Stimulated activated CD4-positive, alpha-beta T cell treated with anti-CD3 and anti-CD28 coated beads, Interleukin-1b, Interleukin-23, amount 100 ng/mL, for 24 hours (primary cell): ENCODE measurements around the gene MIPOL1.
A peak's percentile ranks its signal among the peaks of the same experiment; 100 is the strongest.
"Not testable (repeated sequence)": the region's sequence is repeated elsewhere in the genome, so short reads cannot be mapped to it uniquely, and the experiment has no call there.

Experiments
- DNase-seq, 4 experiments: peaks; one replicate each; pipeline ENCODE4 v3.0.0-alpha.2; 2020; ENCODE audit warnings: low read depth in 4 of 4, low spot score in 1 of 4

Gene MIPOL1, protein sequence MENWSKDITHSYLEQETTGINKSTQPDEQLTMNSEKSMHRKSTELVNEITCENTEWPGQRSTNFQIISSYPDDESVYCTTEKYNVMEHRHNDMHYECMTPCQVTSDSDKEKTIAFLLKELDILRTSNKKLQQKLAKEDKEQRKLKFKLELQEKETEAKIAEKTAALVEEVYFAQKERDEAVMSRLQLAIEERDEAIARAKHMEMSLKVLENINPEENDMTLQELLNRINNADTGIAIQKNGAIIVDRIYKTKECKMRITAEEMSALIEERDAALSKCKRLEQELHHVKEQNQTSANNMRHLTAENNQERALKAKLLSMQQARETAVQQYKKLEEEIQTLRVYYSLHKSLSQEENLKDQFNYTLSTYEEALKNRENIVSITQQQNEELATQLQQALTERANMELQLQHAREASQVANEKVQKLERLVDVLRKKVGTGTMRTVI

GRCh38 chr14:37197421-37198272 is at the start of gene MIPOL1:
Gene MIPOL1, plus strand, starts transcription at chr14:37197937. Its CDS starts 49,952 bp downstream, at chr14:37247889.
- DNase-seq = peak in 2 of 4 experiments; percentile 7 to 8

DNA sequence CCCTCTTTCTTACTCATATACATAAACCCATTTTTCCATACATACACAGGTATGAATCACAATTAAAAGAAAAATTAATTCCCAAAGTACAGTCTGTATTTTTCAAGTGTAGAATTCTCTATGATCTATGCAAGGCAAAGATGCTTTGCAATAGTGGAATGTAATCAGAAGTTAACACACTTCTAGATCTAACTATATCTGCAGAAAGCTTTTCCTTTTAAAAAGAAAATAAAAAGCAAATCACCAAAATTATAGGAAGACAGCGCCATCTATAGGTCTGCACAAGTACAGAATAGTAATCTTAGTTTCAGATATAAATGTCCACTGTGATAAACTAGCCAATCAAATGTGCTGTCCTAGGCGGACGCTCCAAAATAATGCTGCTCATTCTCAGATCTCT is 47.3 kb upstream of the MIPOL1 start:
- no peak for DNase-seq

DNA sequence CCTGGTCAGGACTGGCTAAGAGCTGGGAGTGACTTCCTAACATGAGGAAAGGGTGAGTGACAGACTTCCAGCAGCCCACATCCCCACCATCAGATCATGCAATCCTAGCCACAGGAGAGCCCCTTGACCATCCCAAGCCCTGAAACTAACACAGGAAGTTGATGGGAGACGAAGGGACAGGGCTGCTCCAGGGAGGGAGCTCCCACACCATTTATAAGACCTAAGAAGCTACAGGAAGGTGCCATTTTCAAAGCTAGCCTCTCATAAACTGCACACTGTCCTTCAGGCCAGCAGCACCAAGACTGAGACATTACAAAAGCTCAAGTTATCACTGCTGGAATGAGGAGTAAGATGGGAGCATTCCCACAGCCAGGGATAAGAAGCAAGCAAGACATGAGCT is 44.7 kb upstream of the MIPOL1 start:
- no peak for DNase-seq

DNA sequence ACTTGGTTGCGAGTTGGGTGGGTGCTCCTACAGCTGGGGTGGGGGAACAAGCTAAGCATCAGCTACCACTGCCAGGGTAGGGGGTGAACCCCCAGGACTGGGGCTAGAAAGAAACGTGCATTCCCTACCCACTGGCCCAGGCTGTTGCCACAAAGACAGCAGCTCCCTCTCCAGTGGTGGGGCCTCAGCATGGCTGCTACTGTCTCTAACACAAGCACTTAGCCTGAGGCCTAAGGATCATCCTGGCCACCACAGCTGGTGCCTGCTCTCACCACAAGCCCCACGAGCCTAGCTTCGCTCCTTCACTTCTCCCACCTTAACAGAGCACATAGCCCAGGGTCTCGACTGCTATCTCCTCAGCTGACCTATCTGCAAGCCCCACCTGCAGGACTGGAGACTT is 44.3 kb upstream of the MIPOL1 start:
- DNase-seq = no peak

DNA sequence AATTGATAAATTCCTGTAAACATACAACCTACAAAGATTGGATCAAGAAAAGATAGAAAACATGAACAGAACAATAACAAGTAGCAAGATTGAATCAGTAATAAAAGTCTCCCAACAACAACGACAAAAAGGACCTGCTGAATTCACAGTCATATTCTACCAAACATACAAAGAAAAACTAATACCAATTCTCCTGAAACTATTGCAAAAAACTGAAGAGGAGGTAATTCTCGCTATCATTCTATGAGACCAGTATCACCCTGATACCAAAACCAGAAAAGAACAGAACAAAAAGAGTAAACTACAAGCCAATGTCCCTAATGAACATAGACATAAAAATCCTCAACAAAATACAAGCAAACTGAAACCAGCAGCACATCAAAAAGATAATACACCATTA is 39.8 kb upstream of the MIPOL1 start:
- no peak for DNase-seq

DNA sequence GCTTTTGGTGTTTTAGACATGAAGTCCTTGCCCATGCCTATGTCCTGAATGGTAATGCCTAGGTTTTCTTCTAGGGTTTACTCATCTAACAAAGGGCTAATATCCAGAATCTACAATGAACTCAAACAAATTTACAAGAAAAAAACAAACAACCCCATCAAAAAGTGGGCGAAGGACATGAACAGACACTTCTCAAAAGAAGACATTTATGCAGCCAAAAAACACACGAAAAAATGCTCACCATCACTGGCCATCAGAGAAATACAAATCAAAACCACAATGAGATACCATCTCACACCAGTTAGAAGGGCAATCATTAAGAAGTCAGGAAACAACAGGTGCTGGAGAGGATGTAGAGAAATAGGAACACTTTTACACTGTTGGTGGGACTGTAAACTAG is 35.4 kb upstream of the MIPOL1 start:
- DNase-seq = not testable (repeated sequence)

DNA sequence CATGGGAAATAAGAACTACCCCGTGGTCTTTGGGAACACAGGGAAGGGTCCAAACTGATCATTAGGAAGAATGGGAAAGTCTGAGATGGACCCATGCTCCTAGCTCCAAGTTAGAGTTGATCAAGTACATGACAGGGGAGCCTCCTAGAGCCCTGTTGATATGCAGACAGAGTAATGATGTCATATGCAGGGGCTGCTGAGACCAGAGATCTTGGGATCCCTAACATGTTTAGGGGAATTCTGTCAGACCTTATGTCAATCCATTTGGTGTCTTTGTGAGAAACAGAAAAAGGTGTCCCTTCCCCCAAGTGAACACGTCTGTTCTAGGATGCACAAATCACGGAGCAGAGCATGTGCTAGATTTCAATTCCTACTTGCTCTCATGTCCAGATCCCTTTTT is 31.9 kb upstream of the MIPOL1 start:
- no peak for DNase-seq

- DNase-seq = no peak
Observed at GRCh38 chr14:37167151-37168047, 30.3 kb upstream of the MIPOL1 start.

DNA sequence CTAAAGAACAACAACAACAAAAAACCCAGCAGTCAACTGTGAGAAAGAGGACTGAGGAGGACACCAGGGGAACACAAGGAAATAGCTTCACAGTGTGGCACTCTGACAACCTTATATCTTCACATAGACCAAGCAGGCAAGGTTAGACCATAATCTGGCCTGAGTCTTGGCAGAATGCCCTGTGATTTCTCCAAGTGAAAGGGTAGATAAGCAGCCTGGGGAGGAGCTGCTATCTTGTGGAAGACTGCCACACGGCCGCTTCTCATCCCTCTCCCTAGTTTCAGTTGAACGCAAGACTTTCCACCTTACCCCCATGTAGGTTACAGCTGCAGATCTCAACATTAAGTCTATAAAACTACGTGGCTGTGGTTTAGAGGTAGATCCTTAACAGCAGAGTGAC is 29.0 kb upstream of the MIPOL1 start:
- no peak for DNase-seq

GRCh38 chr14:37170237-37170636 is 27.5 kb upstream of the MIPOL1 start:
- no peak for DNase-seq

DNA sequence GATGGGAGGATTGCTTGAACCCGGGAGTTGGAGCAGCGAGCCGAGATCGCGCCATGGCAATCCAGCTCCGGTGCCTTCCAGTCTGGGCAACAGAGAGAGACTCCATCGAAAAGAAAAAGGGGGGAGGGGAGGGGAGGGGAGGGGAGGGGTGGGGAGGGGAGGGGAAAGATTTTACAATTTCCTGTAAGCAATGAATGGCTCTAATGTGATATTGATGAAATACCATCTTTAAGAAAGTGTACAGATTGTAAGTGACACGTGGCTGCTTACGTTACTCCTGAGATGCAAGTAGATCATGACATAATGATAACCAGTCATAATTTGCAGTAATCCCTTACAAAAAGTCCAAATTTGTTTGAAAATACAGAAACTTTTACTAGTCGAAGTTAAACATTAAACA is 26.7 kb upstream of the MIPOL1 start:
- no peak for DNase-seq

DNA sequence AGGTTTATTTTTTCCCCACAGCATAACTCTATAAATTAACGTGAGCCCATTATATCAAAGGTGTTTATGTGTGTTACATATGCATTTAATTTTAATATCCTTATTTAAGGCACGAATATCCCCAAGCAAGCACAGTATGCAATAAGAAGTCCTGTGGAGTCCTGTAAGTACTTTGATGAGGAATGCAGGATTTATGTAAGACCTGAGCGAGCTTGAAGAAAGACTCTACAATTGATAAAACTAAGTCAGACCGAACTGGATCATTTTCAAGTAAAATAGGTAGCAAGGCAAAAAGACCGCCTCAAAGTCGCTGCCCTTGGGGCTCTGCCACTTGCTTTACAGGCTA is 26.1 kb upstream of the MIPOL1 start:
- no peak for DNase-seq

- no peak for DNase-seq
Observed at GRCh38 chr14:37172024-37172869, 25.5 kb upstream of the MIPOL1 start, which contains the start of gene SLC25A21. Gene SLC25A21, minus strand, starts transcription at chr14:37172606.

GRCh38 chr14:37172936-37173614 is 24.7 kb upstream of the MIPOL1 start:
- DNase-seq = no peak

GRCh38 chr14:37179896-37180502 is 17.7 kb upstream of the MIPOL1 start:
- no peak for DNase-seq

GRCh38 chr14:37180886-37181285 is 16.9 kb upstream of the MIPOL1 start:
- DNase-seq = not testable (repeated sequence)

- no peak for DNase-seq
Observed at GRCh38 chr14:37181441-37181840, 16.3 kb upstream of the MIPOL1 start.

DNA sequence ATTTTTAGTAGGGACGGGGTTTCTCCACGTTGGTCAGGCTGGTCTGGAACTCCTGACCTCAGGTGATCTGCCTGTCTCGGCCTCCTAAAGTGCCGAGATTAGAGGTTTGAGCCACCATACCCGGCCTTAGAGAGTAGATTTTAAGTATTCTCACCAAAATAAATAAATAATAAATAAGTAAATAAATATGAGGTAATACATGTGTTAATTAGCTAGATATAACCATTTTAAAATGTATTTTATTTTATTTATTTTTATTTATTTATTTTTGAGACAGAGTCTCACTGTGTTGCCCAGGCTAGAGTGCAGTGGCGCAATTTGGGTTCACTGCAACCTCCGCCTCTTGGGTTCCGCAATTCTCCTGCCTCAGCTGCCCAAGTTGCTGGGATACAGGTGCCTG is 13.2 kb upstream of the MIPOL1 start:
- DNase-seq = not testable (repeated sequence)

GRCh38 chr14:37185670-37186069 is 12.1 kb upstream of the MIPOL1 start:
- no peak for DNase-seq
